Activated effector memory CD4-positive, alpha-beta T cell treated with anti-CD3 and anti-CD28 coated beads, Interleukin-2, amount 50 U/mL, for 16 hours (primary cell): ENCODE measurements around the gene CHIT1.

Experiments used
- DNase-seq: peaks from one replicate; pipeline ENCODE4 v3.0.0-alpha.2; 2020

Gene CHIT1

DNA sequence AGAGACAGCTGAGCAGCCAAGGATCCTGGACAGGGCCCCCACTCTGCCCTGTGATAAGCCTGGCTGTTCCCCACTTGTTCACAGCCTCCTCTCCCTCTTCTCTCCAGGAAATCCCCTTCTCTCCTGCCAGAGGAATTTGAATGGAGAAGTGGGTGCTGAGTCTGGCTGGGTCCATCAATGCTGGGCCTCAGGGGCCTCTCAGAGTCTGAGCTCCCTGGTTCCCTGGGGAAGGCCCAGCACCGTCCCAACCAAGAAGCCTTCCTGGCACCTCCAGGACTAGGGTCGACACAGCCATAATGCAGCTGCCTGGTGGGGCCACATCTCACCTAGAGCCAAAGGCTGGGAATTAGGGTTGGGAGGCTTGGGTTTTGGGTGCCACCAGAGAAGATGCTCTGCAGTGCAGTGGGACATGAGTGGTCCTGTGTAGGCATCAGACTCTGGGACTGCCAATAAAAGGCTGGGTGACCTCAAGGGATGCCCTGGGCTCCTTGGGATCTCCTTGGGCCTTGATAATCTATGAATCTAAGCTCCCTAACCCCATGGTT, 56.4 kb downstream of the CHIT1 start:
- peak; percentile 53 for DNase-seq

DNA sequence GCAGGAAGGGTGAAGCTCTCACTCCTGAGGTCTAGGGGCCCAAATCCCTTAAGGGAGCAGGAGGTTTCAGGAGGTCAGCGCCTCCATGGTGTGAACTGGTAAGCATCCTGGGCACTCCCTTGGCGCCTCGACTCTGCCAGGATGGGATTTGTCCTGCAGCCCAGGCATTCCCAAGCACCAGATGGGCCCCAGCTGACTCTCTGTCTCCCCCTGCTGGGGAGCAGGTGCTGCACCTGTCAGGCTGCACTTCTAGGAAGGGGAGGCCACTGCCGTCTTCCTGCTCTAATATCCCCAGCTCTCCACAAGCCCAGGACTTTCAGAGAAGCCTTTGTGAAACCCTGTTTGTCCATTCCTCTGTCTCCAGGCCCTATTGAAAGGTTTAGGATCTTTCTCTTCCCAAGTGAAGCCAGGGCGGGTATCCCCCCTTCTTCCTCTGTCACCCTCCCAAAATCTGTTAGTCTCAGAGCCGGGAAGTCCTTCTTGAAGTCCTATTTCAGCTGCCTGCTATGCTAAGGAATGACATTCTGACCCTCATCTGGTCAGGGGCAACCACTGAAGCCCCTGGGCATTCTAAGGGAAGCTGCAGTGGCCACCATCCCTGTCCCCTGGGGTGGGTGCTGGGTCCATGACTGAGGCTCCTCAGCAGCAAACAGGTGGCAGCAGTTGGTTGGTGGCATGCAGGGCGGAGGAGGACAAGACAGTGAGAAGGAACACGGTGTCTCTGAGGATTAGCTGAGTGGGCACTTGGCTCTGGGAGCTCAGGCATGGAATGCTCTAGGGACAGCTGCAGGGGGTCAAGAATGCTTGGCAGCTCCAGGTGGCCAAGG, 57.1 kb downstream of the CHIT1 start:
- DNase-seq: peak; percentile 73

- peak; percentile 34 for DNase-seq
These were observed 57.9 kb downstream of the CHIT1 start for GRCh38 chr1:203171341-203172183.

DNA sequence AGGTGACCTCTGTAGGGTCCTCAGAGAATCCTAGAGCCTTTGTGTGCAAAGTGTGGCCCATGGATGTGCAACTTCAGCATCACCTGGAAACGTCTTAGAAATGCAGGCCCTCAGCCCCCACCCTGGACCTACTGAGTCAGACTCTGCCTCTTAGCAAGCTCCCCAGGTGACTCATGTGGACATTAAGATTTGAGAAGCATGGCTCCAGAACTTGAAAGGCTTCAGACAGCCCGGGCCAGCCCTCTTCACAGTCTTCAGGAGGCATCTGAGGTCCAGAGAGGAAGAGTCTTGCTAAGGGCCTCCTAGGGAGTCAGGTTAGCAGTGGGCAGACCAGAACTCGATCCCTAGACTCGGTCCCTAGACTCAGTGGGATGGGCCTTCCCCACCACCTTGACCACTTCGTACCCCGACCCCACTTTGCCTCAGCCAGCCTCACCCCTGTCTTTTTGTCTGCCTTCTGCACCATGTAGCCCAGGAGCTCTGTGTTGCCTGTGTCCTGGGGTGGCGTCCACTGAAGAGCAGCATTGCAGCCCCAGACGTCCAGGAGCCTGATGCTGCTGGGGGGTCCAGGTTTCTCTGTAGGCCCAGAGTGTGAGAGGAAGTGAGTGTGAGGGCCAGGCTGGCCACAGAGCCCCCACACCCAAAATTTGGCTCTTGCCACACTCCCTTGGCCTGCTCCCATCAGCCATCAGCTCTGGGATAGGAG, 58.7 kb downstream of the CHIT1 start:
- DNase-seq: peak; percentile 55

- peak; percentile 31 for DNase-seq
These were observed 59.5 kb downstream of the CHIT1 start for GRCh38 chr1:203169770-203170520.

DNA sequence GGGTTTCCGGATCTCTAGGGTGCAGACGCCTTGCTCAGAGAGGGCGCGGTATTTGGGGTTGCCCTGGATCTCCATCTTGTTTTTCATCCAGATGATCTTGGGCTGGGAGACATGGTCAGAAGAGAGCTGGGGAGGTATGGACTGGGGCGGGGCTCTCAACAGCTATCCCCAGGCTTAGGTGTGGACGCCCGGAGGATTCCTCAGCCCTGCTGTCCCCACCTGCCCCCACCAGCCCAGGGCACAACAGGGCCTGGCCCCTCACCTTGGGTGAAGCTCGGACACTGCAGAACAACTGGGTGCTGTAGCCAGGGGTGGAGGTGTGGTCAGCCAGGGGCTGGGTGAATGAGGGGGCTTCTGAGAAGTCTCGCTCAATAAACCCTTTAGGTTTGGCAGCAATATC, 60.5 kb downstream of the CHIT1 start:
- DNase-seq: peak; percentile 25

DNA sequence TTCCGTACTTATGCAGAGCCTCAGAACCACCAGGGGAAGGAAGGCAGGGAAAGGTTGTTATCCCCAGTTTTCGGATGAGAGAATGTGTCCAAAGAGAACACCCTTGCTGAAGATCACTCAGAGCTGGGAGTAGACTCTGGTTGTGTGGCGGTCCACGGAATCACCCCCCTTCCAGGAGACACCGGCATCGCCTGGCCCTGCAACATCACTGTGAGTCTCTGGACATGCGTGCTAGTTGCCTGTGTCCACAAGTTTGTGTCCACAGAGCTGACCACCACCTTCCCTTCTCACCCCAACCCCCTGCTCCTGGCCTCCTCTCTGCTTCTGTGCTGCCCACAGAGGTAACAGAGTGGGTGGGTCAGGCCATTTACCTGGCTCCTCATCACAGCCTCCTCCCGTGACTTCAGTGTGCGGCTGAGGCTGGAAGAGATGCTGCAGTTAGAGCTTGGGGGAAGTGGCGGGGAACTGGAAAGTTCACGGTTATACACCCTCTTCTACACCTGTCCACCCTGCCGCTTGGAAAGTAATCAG, 61.2 kb downstream of the CHIT1 start:
- DNase-seq: peak; percentile 46

DNA sequence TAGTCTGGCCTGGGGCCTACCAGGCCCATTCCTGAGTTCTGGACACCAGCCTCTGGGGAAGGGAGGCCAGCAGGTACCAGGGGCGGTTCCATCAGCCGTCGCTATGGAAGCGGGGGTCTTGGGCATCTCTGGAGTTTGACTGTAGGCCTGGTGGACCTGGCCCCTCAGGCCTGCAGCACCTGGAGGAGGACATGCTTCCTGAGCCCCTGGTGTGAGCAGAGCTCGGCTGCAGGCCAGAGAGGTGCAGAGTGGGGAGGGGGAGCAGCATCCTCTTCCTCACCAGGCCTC, 61.6 kb downstream of the CHIT1 start:
- DNase-seq: no peak

GRCh38 chr1:203167026-203167912, 62.2 kb downstream of the CHIT1 start:
- DNase-seq: no peak

- no peak for DNase-seq
These were observed 63.1 kb downstream of the CHIT1 start for GRCh38 chr1:203166192-203166940.
